ENCODE results near the gene VAC14.

The VAC14 gene

GRCh38 chr16:70764632-70765031 is 36.3 kb downstream of the VAC14 start:
- Mint-ChIP-seq H3K4me1 (ENCODE audit: low read depth) (no peaks in the 10 kb centered on the region), H3K9me3 (no peaks in the 10 kb centered on the region), H3K27me3 (ENCODE audit: low read depth) (no peaks in the 10 kb centered on the region), H3K36me3 (ENCODE audit: low read depth) (peaks cover 8% of the 10 kb centered on the region), H3K4me3 (no peak overlapping the region), H3K27ac (no peak overlapping the region)
- no peak for DNase-seq (ENCODE audit: low spot score)

GRCh38 chr16:70760221-70760620 is 40.7 kb downstream of the VAC14 start:
- no peak for DNase-seq (ENCODE audit: low spot score)
- Mint-ChIP-seq H3K36me3 (ENCODE audit: low read depth) (peaks cover 10% of the 10 kb centered on the region), H3K27ac (no peak overlapping the region), H3K4me3 (no peak overlapping the region), H3K27me3 (ENCODE audit: low read depth) (no peaks in the 10 kb centered on the region), H3K4me1 (ENCODE audit: low read depth) (no peaks in the 10 kb centered on the region), H3K9me3 (no peaks in the 10 kb centered on the region)

DNA sequence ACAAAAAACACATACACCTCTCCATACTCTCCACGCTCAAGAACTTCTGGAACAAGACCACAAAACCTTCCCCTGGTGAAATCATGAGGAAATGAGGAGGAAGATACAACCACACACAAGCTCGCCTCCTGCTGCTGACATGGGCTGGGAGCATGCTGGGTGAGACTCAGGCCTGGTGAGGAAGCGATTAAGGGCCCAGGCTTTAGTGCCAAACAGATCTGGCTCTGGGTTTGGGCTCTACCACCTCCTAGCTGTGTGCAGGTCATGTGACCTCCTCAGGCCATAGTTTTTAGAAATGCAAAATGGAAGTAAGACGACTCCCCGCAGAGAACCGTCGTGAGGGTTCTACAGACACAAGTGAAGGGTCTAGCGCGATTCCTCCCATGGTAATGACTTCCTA is 41.3 kb downstream of the VAC14 start:
- no peaks in the 10 kb centered on the region for H3K27me3 Mint-ChIP-seq (ENCODE audit: low read depth)
- no peak for DNase-seq (ENCODE audit: low spot score)
- no peak overlapping the region for H3K4me3 Mint-ChIP-seq
- H3K9me3 Mint-ChIP-seq, result no peaks in the 10 kb centered on the region
- peaks cover 10% of the 10 kb centered on the region for H3K36me3 Mint-ChIP-seq (ENCODE audit: low read depth)
- no peaks in the 10 kb centered on the region for H3K4me1 Mint-ChIP-seq (ENCODE audit: low read depth)
- H3K27ac Mint-ChIP-seq, result no peak overlapping the region

GRCh38 chr16:70758786-70759185 is 42.2 kb downstream of the VAC14 start:
- Mint-ChIP-seq H3K4me3 (no peak overlapping the region), H3K36me3 (ENCODE audit: low read depth) (peaks cover 10% of the 10 kb centered on the region), H3K4me1 (ENCODE audit: low read depth) (no peaks in the 10 kb centered on the region), H3K9me3 (no peaks in the 10 kb centered on the region), H3K27me3 (ENCODE audit: low read depth) (no peaks in the 10 kb centered on the region), H3K27ac (no peak overlapping the region)
- DNase-seq (ENCODE audit: low spot score), result no peak

GRCh38 chr16:70757183-70757582 is 43.8 kb downstream of the VAC14 start:
- Mint-ChIP-seq H3K4me1 (ENCODE audit: low read depth) (no peaks in the 10 kb centered on the region), H3K4me3 (no peak overlapping the region), H3K9me3 (no peaks in the 10 kb centered on the region), H3K27me3 (ENCODE audit: low read depth) (no peaks in the 10 kb centered on the region), H3K27ac (no peak overlapping the region), H3K36me3 (ENCODE audit: low read depth) (peaks cover 8% of the 10 kb centered on the region)
- DNase-seq (ENCODE audit: low spot score), result no peak

- no peaks in the 10 kb centered on the region for H3K9me3 Mint-ChIP-seq
- DNase-seq (ENCODE audit: low spot score), result no peak
- no peaks in the 10 kb centered on the region for H3K27me3 Mint-ChIP-seq (ENCODE audit: low read depth)
- H3K27ac Mint-ChIP-seq, result no peak overlapping the region
- H3K4me3 Mint-ChIP-seq, result no peak overlapping the region
- H3K36me3 Mint-ChIP-seq (ENCODE audit: low read depth), result peaks cover 8% of the 10 kb centered on the region
- H3K4me1 Mint-ChIP-seq (ENCODE audit: low read depth), result no peaks in the 10 kb centered on the region
These were observed 44.9 kb downstream of the VAC14 start for GRCh38 chr16:70756071-70756470.

- peaks cover 5% of the 10 kb centered on the region for H3K36me3 Mint-ChIP-seq (ENCODE audit: low read depth)
- H3K9me3 Mint-ChIP-seq, result no peaks in the 10 kb centered on the region
- peaks cover 3% of the 10 kb centered on the region for H3K4me1 Mint-ChIP-seq (ENCODE audit: low read depth)
- no peak overlapping the region for H3K27ac Mint-ChIP-seq
- no peaks in the 10 kb centered on the region for H3K27me3 Mint-ChIP-seq (ENCODE audit: low read depth)
- H3K4me3 Mint-ChIP-seq, result no peak overlapping the region
- no peak for DNase-seq (ENCODE audit: low spot score)
These were observed 45.9 kb downstream of the VAC14 start for GRCh38 chr16:70754851-70755600.

DNA sequence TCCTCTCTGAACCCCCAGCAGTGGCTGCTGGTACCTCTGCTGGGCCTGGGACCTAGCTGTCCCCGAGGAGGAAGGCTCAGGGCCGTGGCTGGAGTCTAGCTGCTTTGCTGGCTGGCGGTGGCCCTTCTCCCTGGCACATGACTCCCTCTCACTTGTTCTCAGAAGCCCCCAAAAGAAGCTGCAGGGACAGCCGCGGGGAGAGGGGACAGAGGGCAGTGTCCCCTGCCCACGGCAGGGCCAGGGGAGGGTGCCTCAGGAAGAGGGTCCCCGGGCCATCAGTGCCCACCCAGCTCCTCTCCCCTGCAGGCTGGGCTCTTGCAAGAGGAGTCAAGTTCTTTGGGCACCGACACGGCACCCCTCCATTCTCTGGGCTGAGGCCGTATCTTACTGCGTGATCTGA is 46.6 kb downstream of the VAC14 start:
- no peaks in the 10 kb centered on the region for H3K36me3 Mint-ChIP-seq (ENCODE audit: low read depth)
- H3K27ac Mint-ChIP-seq, result no peak overlapping the region
- H3K27me3 Mint-ChIP-seq (ENCODE audit: low read depth), result no peaks in the 10 kb centered on the region
- no peaks in the 10 kb centered on the region for H3K9me3 Mint-ChIP-seq
- no peak for DNase-seq (ENCODE audit: low spot score)
- peaks cover 3% of the 10 kb centered on the region for H3K4me1 Mint-ChIP-seq (ENCODE audit: low read depth)
- no peak overlapping the region for H3K4me3 Mint-ChIP-seq

DNA sequence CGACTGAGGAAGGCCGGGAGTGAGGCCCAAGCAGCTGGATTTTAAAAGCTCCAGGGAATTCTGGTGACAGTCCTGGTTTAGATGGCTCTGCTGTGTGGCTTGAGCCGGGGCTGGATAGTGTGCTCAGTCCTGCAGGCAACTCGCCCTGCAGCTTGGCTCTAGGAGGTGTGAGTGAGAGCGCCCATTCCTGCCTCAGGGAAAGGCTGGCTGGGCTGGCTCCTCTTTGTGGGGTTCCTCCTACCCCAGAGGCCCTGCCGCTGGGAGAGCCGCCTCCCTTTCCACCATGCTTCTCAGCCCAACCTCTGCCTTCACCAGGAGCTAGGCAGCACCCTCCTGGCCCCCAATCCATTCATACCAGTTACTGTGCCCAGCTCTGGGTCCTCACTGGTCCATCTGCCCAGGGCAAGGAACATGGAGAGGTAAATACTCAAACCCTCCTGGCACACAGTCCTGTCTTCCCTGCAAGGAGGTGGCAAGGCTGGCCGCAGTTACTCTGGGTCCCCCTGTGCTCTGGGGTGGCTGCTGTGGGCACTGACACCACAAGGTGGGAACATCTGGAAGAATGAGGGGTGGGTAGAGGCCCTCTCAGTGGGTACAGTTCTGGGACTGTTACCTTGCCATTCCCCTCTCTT is 47.1 kb downstream of the VAC14 start:
- Mint-ChIP-seq H3K36me3 (ENCODE audit: low read depth) (peaks cover 2% of the 10 kb centered on the region), H3K4me3 (no peak overlapping the region), H3K9me3 (no peaks in the 10 kb centered on the region), H3K27me3 (ENCODE audit: low read depth) (no peaks in the 10 kb centered on the region), H3K27ac (no peak overlapping the region), H3K4me1 (ENCODE audit: low read depth) (peaks cover 3% of the 10 kb centered on the region)
- DNase-seq (ENCODE audit: low spot score), result no peak

- H3K27me3 Mint-ChIP-seq (ENCODE audit: low read depth), result no peaks in the 10 kb centered on the region
- H3K4me1 Mint-ChIP-seq (ENCODE audit: low read depth), result peaks cover 3% of the 10 kb centered on the region
- peaks cover 2% of the 10 kb centered on the region for H3K36me3 Mint-ChIP-seq (ENCODE audit: low read depth)
- H3K4me3 Mint-ChIP-seq, result no peak overlapping the region
- no peak for DNase-seq (ENCODE audit: low spot score)
- no peak overlapping the region for H3K27ac Mint-ChIP-seq
- H3K9me3 Mint-ChIP-seq, result no peaks in the 10 kb centered on the region
These were observed 47.7 kb downstream of the VAC14 start for GRCh38 chr16:70753228-70753627.

- Mint-ChIP-seq H3K9me3 (no peaks in the 10 kb centered on the region), H3K4me1 (ENCODE audit: low read depth) (peaks cover 5% of the 10 kb centered on the region), H3K27ac (no peak overlapping the region), H3K36me3 (ENCODE audit: low read depth) (peaks cover 2% of the 10 kb centered on the region), H3K27me3 (ENCODE audit: low read depth) (no peaks in the 10 kb centered on the region), H3K4me3 (no peak overlapping the region)
- DNase-seq (ENCODE audit: low spot score), result no peak
These were observed 48.5 kb downstream of the VAC14 start for GRCh38 chr16:70752426-70752825.

- Mint-ChIP-seq H3K36me3 (ENCODE audit: low read depth) (peaks cover 2% of the 10 kb centered on the region), H3K4me3 (no peak overlapping the region), H3K27me3 (ENCODE audit: low read depth) (no peaks in the 10 kb centered on the region), H3K4me1 (ENCODE audit: low read depth) (peaks cover 13% of the 10 kb centered on the region), H3K9me3 (no peaks in the 10 kb centered on the region), H3K27ac (no peak overlapping the region)
- DNase-seq (ENCODE audit: low spot score), result no peak
These were observed 49.4 kb downstream of the VAC14 start for GRCh38 chr16:70751593-70751992.

DNA sequence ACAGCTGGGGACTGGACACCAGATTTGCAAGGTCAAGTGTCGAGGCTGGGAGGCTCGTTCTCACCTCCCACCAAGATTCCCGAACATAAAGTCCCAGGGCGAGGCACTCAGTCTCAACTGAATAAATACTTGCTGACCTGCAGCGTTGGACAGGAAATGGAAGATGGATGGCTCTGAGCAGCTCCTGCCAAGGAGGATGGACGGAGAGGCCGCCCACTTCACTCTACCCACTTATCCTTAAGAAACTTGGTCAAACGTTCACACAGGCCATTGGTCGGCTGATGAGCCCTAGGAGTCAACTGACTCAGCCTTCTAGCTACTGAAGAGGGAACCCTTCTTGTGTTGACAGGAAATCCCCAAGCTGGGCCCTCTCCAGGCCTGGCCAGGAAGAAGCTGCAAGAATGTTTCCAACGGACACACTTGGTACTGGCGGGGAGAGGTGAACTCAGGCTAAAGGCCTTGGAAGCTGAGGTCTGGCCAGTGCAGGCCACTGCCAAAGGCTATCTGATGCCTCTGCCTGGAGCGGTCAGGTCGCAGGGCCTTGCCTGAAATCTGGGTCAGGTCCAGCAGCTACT is 50.0 kb downstream of the VAC14 start:
- H3K36me3 Mint-ChIP-seq (ENCODE audit: low read depth), result peaks cover 2% of the 10 kb centered on the region
- DNase-seq (ENCODE audit: low spot score), result no peak
- no peak overlapping the region for H3K4me3 Mint-ChIP-seq

GRCh38 chr16:70749681-70750601 is 51.0 kb downstream of the VAC14 start:
- Mint-ChIP-seq H3K4me3 (no peak overlapping the region), H3K27me3 (ENCODE audit: low read depth) (no peaks in the 10 kb centered on the region), H3K9me3 (no peaks in the 10 kb centered on the region), H3K27ac (no peak overlapping the region), H3K4me1 (ENCODE audit: low read depth) (peaks cover 20% of the 10 kb centered on the region), H3K36me3 (ENCODE audit: low read depth) (peaks cover 2% of the 10 kb centered on the region)
- no peak for DNase-seq (ENCODE audit: low spot score)

More for the DNA sequence above, 50.0 kb downstream of the VAC14 start:
- H3K9me3 Mint-ChIP-seq, result no peaks in the 10 kb centered on the region
- H3K4me1 Mint-ChIP-seq (ENCODE audit: low read depth), result peaks cover 19% of the 10 kb centered on the region
- H3K27ac Mint-ChIP-seq, result no peak overlapping the region
- no peaks in the 10 kb centered on the region for H3K27me3 Mint-ChIP-seq (ENCODE audit: low read depth)

Measured in T-helper 2 cell treated with Interferon-gamma antibody and Interleukin-4, amounts not matched to agents 5 μg/mL and 100 μg/mL, for 36 hours (primary cell).